Skin epidermis (tissue), 12 donors: Measurements from ENCODE around the gene STX3.
A peak's percentile ranks its signal among the peaks of the same experiment; 100 is the strongest.

Experiments used
- H3K27ac ChIP-seq, 21 experiments: fragments of 200-600 bp; sonication (generic) in 11 of 21; one replicate each; pipeline ENCODE4 v1.5.0; 2020; ENCODE audit warnings: mild to moderate bottlenecking in 3 of 21, inconsistent platforms in 2 of 21, moderate library complexity in 2 of 21
- H3K4me3 ChIP-seq, 7 experiments: fragments of 200-600 bp; sonication (generic) in 2 of 7; one replicate each; pipeline ENCODE4 v1.5.0; 2020; ENCODE audit warnings: inconsistent platforms in 2 of 7, mild to moderate bottlenecking in 2 of 7, moderate library complexity in 1 of 7

STX3 gene

GRCh38 chr11:59756558-59756840 lies 1.3 kb downstream of the STX3 start:
- Histone ChIP-seq H3K27ac (peak overlapping the region in 19 of 21 experiments; percentile 81 to 97 (median 92)), H3K4me3 (peak overlapping the region in 4 of 7 experiments; percentile 75 to 96 (median 92))

- Histone ChIP-seq H3K4me3 (peak overlapping the region in 3 of 7 experiments; percentile 75 to 96 (median 89)), H3K27ac (peak overlapping the region in 17 of 21 experiments; percentile 83 to 97 (median 92))
These were observed 1.7 kb downstream of the STX3 start for GRCh38 chr11:59756845-59757244.

- H3K27ac ChIP-seq = no peak overlapping the region
- no peak overlapping the region for H3K4me3 ChIP-seq
These were observed 3.3 kb downstream of the STX3 start for GRCh38 chr11:59758401-59759037.

DNA sequence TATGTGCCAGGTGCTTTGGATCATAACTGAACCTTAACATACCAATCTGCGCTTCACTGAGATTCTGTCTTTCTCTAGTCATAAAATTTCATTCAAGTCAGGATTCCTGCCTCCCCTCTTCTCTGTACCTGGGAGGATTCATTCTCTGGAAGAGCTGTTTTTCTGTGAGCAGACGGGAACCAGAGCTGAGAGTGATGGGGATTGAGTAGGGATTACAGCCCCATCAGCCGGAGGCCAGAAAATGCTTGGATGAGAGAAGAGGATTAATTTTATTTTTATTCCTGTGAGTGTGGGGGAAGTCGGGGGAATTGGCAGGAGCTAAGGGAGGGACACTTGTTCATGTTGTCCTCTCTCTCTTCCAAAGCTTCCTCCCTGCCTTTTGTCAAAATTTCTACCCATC lies 4.7 kb downstream of the STX3 start:
- Histone ChIP-seq H3K27ac (no peak overlapping the region), H3K4me3 (no peak overlapping the region)

- no peak overlapping the region for H3K27ac ChIP-seq
- H3K4me3 ChIP-seq = no peak overlapping the region
These were observed 5.6 kb downstream of the STX3 start for GRCh38 chr11:59760771-59761170.

- H3K4me3 ChIP-seq = no peak overlapping the region
- H3K27ac ChIP-seq = no peak overlapping the region
These were observed 6.8 kb downstream of the STX3 start for GRCh38 chr11:59761993-59762392.

DNA sequence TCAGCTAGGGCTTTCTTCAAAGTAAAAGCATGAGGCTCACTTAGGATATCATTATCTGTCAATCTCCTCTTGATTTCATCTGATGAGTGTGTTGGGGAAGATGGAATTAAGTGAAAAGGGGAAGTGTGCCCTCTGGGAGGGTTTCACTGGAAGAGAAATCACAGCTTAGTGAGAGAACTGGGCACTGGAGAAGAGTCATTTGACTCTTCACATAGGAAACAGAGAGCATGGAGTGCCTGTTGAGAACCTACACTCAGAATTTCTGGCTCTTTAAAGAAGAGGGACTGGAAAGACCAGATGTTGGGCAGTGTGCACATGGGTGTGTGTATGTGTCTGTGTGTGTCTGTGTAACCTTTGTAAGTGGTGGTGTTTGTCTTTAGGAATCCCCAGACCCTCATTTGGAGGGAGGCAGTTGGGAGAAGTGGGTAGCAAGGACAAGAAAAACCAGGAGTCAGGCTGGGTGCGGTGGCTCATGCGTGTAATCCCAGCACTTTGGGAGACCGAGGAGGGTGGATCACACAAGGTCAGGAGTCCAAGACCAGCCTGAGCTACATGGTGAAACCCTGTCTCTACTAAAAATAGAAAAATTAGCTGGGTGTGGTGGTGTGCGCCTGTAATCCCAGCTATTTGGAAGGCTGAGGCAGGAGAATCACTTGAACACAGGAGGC lies 10.0 kb downstream of the STX3 start:
- no peak overlapping the region for H3K4me3 ChIP-seq
- H3K27ac ChIP-seq = peak overlapping the region in 4 of 21 experiments; percentile 12 to 41 (median 21)

DNA sequence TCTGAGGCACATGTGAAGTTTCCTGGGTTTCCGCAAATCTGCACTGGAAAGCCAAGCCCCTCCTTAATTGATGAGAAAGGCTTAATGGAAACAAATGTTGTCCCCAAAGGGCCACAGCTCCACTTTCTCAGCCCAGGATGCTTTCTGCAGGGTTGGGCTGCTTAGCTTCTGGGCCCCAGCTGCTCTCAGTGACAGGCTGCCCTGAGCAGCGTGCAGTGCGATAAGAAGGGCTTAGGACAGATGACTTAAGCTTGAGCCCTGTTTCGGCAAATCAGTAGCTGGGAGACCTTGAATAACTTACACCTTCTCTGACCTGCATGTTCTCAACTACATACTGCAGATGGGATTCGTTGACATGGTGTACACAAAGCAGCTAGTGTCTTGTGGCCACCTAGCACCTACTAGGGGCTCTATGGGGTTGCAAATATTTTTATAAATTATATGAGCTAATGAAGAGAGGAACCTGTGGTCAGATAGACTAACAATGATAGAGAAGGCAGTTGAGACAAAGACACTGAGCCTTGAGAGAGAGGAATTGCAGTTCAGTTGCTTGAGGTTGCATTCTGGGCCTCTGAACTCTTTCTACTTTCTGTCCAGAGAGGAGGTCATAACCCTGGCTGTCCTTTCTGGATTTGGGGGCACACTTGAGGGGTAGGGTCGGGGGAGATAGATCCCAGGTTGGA lies 11.5 kb downstream of the STX3 start:
- Histone ChIP-seq H3K4me3 (no peak overlapping the region), H3K27ac (no peak overlapping the region)

DNA sequence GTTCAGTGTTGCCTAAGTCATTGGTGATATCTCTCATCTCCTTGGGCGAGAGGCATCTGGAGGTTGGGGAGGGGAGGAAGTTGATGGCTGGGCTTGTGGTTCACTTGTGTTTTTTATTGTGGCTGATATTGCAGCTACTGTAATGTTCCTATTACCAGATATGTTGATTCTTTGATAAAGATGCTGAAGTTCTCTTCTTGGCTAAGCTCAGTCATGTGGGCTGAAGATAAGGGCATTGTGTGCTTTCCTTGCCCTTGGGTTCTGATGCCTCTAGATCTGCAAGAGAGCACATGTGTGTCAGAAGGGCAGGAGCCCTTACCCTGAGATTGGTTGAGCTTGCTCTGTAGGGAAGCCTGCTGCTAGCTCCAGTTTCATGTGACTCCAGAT lies 12.0 kb downstream of the STX3 start:
- Histone ChIP-seq H3K27ac (no peak overlapping the region), H3K4me3 (no peak overlapping the region)

DNA sequence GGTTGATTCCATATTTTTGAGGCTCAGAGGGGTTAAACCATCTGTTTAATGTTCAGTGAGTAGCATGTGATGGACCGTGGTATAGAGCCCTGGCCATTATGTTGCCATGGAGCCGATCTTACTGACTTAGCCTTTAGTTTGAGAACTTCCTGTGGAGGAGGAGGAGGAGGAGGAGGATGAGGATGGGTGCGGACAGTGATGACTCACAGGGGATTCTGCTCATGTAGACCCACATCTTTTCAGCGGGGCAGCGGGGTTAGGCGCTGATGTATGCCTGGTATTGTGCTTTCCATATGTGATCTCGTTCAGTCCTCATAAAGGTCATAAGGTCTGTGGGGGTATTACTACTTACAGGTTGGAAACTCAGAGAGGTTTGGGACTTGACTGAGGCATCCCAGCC lies 13.9 kb downstream of the STX3 start:
- no peak overlapping the region for H3K4me3 ChIP-seq
- H3K27ac ChIP-seq = no peak overlapping the region

DNA sequence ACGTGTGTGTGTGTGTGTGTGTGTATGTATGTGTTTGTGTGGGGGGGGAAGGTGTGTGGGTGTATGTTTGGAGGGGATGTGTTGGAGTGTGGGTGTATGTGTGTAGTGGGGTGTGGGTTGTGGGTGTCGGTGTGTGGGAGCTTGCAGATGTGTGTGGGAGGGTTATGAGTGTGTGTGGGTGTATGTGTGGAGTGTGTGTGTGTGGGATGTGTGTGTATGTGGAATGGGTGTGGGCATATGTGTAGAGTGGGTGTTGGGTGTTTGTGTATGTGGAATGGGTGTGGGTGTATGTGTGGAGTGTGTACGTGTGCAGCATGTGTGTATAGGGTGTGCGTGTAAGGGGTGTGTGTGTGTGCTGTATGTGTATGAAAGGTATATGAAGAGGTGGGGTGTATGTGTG lies 14.7 kb downstream of the STX3 start:
- H3K4me3 ChIP-seq = no peak overlapping the region
- peak overlapping the region in 1 of 21 experiments; percentile 19 for H3K27ac ChIP-seq

GRCh38 chr11:59770319-59770718 lies 15.1 kb downstream of the STX3 start:
- Histone ChIP-seq H3K4me3 (no peak overlapping the region), H3K27ac (peak overlapping the region in 2 of 21 experiments; percentile 19 to 33)

- Histone ChIP-seq H3K27ac (peak overlapping the region in 1 of 21 experiments; percentile 33), H3K4me3 (no peak overlapping the region)
These were observed 15.7 kb downstream of the STX3 start for GRCh38 chr11:59770869-59771268.

- Histone ChIP-seq H3K27ac (peak overlapping the region in 16 of 21 experiments; percentile 7 to 85 (median 66)), H3K4me3 (no peak overlapping the region)
These were observed 16.4 kb downstream of the STX3 start for GRCh38 chr11:59771605-59772004.

- H3K27ac ChIP-seq = peak overlapping the region in 13 of 21 experiments; percentile 29 to 85 (median 68)
- H3K4me3 ChIP-seq = no peak overlapping the region
These were observed 17.9 kb downstream of the STX3 start for GRCh38 chr11:59773083-59773440.

DNA sequence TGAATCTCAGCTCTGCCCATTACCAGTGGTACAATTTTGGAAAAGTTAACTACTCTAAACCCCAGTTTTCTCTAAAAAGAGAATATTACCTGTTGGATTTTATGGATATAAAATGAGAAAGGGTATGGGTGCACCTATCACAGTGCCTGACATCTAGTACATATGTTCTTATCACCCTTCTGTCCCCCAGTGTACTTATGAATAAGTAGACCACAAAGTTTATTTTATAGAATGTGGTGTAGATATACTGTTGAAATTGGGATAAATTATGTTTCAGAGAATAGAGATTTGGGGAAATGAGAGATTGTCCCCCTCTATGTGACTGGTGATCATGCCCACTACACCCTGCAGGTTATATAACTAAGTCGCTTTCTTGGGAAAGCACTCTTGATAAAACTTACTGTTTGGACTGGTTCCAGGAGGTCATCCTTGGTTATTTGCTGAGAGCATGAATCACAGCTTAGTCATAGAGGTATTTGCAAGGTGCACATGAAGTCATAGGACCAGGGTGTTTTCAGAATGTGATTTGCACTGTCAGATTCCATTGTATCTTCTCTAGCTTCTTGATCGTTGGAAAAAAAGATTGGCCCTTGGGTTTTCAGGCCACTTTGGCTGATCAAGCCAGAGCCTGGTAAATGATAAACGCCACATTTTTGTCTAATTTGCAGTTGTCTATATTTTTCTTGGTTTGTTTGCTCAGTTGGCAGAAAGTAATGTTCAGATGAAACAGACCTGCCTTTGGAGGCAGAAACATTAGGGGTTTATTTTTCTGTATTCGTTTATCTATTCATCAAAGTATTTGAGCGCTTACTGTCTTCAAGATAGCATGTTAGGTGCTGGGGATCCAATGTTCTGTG lies 21.3 kb downstream of the STX3 start:
- H3K27ac ChIP-seq = no peak overlapping the region
- H3K4me3 ChIP-seq = no peak overlapping the region

DNA sequence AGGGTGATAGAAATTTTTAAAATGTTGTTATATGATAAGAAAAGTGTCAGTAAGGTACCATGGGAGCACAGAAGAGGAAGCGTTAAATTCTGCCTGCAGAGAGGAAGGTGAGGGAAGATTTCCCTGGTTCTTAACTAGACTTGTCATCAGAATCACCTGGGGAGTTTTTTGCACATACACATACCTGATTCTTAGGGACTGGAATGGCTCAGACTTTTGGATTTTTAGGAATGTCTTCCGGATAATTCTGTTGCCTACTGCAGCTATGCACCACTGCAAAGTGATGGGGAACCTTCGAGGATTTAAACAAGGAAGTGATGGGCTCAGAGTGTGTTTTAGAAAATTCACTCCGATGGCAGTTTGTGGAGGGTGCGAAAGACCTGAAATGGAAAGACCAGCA lies 21.9 kb downstream of the STX3 start:
- no peak overlapping the region for H3K4me3 ChIP-seq
- H3K27ac ChIP-seq = no peak overlapping the region

GRCh38 chr11:59778122-59778521 lies 22.9 kb downstream of the STX3 start:
- H3K27ac ChIP-seq = peak overlapping the region in 1 of 21 experiments; percentile 20

DNA sequence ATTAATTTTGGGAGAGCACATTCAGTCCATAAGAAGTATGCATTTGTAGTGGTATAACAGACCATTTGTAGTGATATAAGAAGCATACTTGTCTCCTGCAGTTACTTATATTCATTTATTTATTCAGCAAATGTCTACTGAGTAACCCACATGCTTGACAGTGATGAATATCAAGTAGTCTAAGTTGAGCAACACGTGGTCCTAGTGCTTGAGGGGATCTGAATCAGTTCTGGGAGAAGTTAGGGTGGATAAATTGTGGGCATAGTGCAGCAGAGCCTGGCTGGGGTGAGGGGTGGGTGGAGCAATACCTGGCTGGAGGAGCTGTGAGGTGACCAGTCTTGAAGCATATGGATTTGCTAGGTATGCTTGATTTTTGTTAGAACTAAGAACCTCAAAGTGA lies 24.3 kb downstream of the STX3 start:
- Histone ChIP-seq H3K27ac (no peak overlapping the region), H3K4me3 (no peak overlapping the region)

More at GRCh38 chr11:59778122-59778521, 22.9 kb downstream of the STX3 start:
- H3K4me3 ChIP-seq = no peak overlapping the region

DNA sequence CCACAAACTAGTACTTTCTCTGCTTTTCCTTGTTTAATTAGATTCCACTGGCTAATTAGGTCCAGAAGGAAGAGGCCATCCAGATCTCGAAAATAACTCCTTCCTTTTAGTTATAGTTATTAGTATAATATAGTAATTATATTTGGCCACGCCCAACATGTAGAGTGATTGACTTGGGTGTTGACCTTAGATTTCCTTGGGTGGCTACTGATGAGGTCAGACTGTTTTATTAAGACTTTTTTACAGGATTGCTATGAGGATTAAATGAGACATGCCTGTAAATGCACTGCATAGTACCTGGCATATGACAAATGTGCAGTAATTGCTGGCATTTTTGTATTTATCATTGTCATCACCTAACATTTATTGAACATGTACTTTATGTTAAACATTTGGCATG lies 26.9 kb downstream of the STX3 start:
- Histone ChIP-seq H3K4me3 (no peak overlapping the region), H3K27ac (no peak overlapping the region)
